Esophagus muscularis mucosa (tissue), 4 donors: ENCODE data around the gene MRPL14. TPM values are rescaled to one million over a fixed set of nuclear protein-coding genes. Genes with fewer than 3 reads are reported as not detected.

ENCODE experiments used
- DNase-seq: peaks from one replicate; pipeline ENCODE4 v3.0.0-alpha.2; 2017; ENCODE audit errors: extremely low spot score
- H3K27ac ChIP-seq, 4 donors: fragments of 200-600 bp; sonication (generic); replicated peaks in 1 of 4; 1 replicate in 3 of 4; 2 replicates in 1 of 4; pipeline ENCODE4 v1.5.1; 2016 to 2019; ENCODE audit warnings: mild to moderate bottlenecking in 1 of 4
- H3K27me3 ChIP-seq, 4 donors: fragments of 200-600 bp; sonication (generic); one replicate each; pipeline versions ENCODE4 v1.5.1 to v1.6.0; 2016 to 2019
- H3K36me3 ChIP-seq, 4 donors: fragments of 200-600 bp; sonication (generic); one replicate each; pipeline ENCODE4 v1.5.1; 2016 to 2019
- H3K4me1 ChIP-seq, 4 donors: fragments of 200-600 bp; sonication (generic); one replicate each; pipeline ENCODE4 v1.5.1; 2016 to 2019
- H3K4me3 ChIP-seq, 4 donors: fragments of 200-600 bp; sonication (generic); 1 replicate in 2 of 4; 2 replicates in 2 of 4; pipeline ENCODE4 v1.5.1; 2016 to 2019; ENCODE audit warnings: mild to moderate bottlenecking in 4 of 4, moderate library complexity in 1 of 4
- H3K9me3 ChIP-seq, 4 donors: fragments of 200-600 bp; sonication (generic); 1 replicate in 3 of 4; 2 replicates in 1 of 4; pipeline ENCODE4 v1.5.1; 2016 to 2019
- EP300 ChIP-seq: sonication (generic); formaldehyde crosslinking; IDR thresholded peaks from one replicate; pipeline ENCODE4 v1.6.1; 2017; ENCODE audit warnings: antibody characterized with exemption
- POLR2A ChIP-seq: fragments of 450-650 bp; IDR thresholded peaks from one replicate; pipeline ENCODE4 v1.6.1; 2017; ENCODE audit warnings: antibody characterized with exemption, moderate library complexity, mild to moderate bottlenecking, low read depth
- POLR2AphosphoS5 ChIP-seq, 2 donors: sonication (generic); formaldehyde crosslinking; IDR thresholded peaks; one replicate each; pipeline ENCODE4 v1.6.1; 2017; ENCODE audit warnings: antibody characterized with exemption in 2 of 2
- WGBS: methylation state at CpG from one replicate; pipeline ENCODE4 v1.1.5; 2018; 5-methylcytosine and 5-hydroxymethylcytosine counted together
- intact Hi-C: fragments of 100-400 bp; cut with DNase I; formaldehyde crosslinking; loops from one replicate; pipeline ENCODE4 v1.15.1; 2023
- total RNA-seq, 4 donors: library from RNA; depleted of rRNA; stranded (reverse); fragments of >200 nt; gene quantifications; one replicate each; pipeline versions ENCODE4 v1.1.0 to v1.2.1, GENCODE V29; 2016
- TF ChIP-seq, protein P1 (sequence below), 3 experiments: fragments of 200-600 bp in 2 of 3; fragments of 450-650 bp in 1 of 3; sonication (generic) in 2 of 3; IDR thresholded peaks; one replicate each; pipeline ENCODE4 v1.5.1; 2017 to 2019; ENCODE audit warnings: antibody characterized with exemption in 3 of 3, mild to moderate bottlenecking in 2 of 3, moderate library complexity in 1 of 3

MRPL14 gene
- total RNA-seq, 4 donors from 2014 or later, result 30.3 to 44.2 (median 41.1) TPM

DNA sequence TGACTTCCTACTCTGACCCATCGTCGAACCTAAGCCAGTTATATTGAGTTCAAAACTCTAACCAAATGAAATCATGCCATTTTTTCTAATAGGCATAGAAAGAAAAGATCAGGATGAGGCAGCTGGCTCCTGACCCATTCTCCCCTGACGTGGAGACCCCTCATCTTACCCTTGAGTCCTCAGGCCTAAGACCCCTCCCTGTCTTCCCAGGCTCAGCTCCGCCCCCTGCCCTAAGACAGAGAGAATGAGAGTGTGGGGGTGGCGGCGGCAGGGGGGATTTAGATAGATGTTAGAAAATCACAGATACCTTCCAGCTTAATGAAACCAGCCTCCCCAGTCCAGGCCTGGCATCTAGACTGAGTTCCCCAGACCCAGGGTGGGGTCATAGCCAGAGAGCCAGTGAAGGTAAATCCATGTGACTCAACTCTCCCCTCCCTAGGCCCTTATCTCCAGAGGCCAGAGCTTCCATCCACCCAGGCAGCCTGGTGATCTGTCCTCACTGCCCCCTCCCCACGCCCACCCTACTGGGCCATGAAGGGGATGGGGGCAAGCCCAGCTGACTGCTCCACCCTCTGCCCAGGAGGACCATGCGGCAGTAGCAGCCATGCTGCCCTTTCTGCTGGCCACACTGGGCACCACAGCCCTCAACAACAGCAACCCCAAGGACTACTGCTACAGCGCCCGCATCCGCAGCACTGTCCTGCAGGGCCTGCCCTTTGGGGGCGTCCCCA, 6.9 kb upstream of the MRPL14 start:
- H3K4me3 ChIP-seq, result no peak overlapping the region
- TF ChIP-seq POLR2A (no peak), POLR2AphosphoS5 (IDR thresholded peaks at IDR 0.05) (no peak), EP300 (no peak)
- TF ChIP-seq, protein P1, sequence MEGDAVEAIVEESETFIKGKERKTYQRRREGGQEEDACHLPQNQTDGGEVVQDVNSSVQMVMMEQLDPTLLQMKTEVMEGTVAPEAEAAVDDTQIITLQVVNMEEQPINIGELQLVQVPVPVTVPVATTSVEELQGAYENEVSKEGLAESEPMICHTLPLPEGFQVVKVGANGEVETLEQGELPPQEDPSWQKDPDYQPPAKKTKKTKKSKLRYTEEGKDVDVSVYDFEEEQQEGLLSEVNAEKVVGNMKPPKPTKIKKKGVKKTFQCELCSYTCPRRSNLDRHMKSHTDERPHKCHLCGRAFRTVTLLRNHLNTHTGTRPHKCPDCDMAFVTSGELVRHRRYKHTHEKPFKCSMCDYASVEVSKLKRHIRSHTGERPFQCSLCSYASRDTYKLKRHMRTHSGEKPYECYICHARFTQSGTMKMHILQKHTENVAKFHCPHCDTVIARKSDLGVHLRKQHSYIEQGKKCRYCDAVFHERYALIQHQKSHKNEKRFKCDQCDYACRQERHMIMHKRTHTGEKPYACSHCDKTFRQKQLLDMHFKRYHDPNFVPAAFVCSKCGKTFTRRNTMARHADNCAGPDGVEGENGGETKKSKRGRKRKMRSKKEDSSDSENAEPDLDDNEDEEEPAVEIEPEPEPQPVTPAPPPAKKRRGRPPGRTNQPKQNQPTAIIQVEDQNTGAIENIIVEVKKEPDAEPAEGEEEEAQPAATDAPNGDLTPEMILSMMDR (IDR thresholded peaks at IDR 0.05), result no peak
- intact Hi-C loops, result no loop called here
- no peak for DNase-seq
- H3K27me3 ChIP-seq, result no peaks in the 10 kb centered on the region
- H3K4me1 ChIP-seq, result peaks cover 13 to 20% (median 15%) of the 10 kb centered on the region in 4 donors
- no peaks in the 10 kb centered on the region for H3K9me3 ChIP-seq
- H3K27ac ChIP-seq, result no peak overlapping the region
- H3K36me3 ChIP-seq, result peaks cover 13 to 52% (median 48%) of the 10 kb centered on the region in 4 donors
- 85% methylated on average over 12 of the region's 12 CpGs for WGBS

- peak in 1 of 2 donors; percentile 29 for TF ChIP-seq POLR2AphosphoS5 (IDR thresholded peaks at IDR 0.05)
- no peak for TF ChIP-seq POLR2A
- TF ChIP-seq, protein P1 (IDR thresholded peaks at IDR 0.05), result no peak
- H3K4me1 ChIP-seq, result peaks cover 19 to 28% (median 24%) of the 10 kb centered on the region in 4 donors
- no peaks in the 10 kb centered on the region for H3K27me3 ChIP-seq
- H3K4me3 ChIP-seq, result peak overlapping the region; percentile 12 to 45 (median 26)
- WGBS, result 36% methylated on average over 9 of the region's 9 CpGs
- peaks cover 13 to 43% (median 39%) of the 10 kb centered on the region in 4 donors for H3K36me3 ChIP-seq
- no peaks in the 10 kb centered on the region for H3K9me3 ChIP-seq
- H3K27ac ChIP-seq, result peak overlapping the region; percentile 30 to 61 (median 45)
- intact Hi-C loops, result no loop called here
- DNase-seq, result no peak
Measured at GRCh38 chr6:44133003-44133931, 6.0 kb upstream of the MRPL14 start.

GRCh38 chr6:44132476-44132875, 5.2 kb upstream of the MRPL14 start:
- TF ChIP-seq EP300, result no peak
- TF ChIP-seq POLR2A, result no peak
- no peak for TF ChIP-seq POLR2AphosphoS5 (IDR thresholded peaks at IDR 0.05)
- TF ChIP-seq, protein P1 (IDR thresholded peaks at IDR 0.05), result no peak
- WGBS, result 78% methylated on average over 4 of the region's 4 CpGs
- peak overlapping the region in 2 of 4 donors; percentile 35 to 61 for H3K27ac ChIP-seq

GRCh38 chr6:44131892-44132291, 4.6 kb upstream of the MRPL14 start:
- no peaks in the 10 kb centered on the region for H3K9me3 ChIP-seq
- DNase-seq, result no peak
- H3K36me3 ChIP-seq, result peaks cover 13 to 29% (median 27%) of the 10 kb centered on the region in 4 donors
- H3K27ac ChIP-seq, result no peak overlapping the region
- peaks cover 21 to 34% (median 28%) of the 10 kb centered on the region in 4 donors for H3K4me1 ChIP-seq
- TF ChIP-seq, protein P1 (IDR thresholded peaks at IDR 0.05), result no peak
- TF ChIP-seq EP300, result no peak
- TF ChIP-seq POLR2AphosphoS5 (IDR thresholded peaks at IDR 0.05), result no peak
- TF ChIP-seq POLR2A, result no peak
- WGBS, result 75% methylated on average over 2 of the region's 2 CpGs
- H3K4me3 ChIP-seq, result no peak overlapping the region
- no peaks in the 10 kb centered on the region for H3K27me3 ChIP-seq
- intact Hi-C loops, result no loop called here

More at GRCh38 chr6:44132476-44132875, 5.2 kb upstream of the MRPL14 start:
- Histone ChIP-seq H3K9me3 (no peaks in the 10 kb centered on the region), H3K4me3 (no peak overlapping the region), H3K36me3 (peaks cover 13 to 35% (median 33%) of the 10 kb centered on the region in 4 donors), H3K4me1 (peaks cover 21 to 34% (median 28%) of the 10 kb centered on the region in 4 donors), H3K27me3 (no peaks in the 10 kb centered on the region)
- intact Hi-C loops, result no loop called here
- DNase-seq, result no peak
